HG03520 (cell line): ENCODE measurements around the gene SNCA.

ENCODE experiments used
- ATAC-seq: cut with Tn5 transposase; IDR thresholded peaks from one replicate; pipeline ENCODE4 v1.9.1; 2021; ENCODE audit warnings: mild to moderate bottlenecking, moderate library complexity; ENCODE audit not compliant: unreplicated experiment

Gene SNCA

DNA sequence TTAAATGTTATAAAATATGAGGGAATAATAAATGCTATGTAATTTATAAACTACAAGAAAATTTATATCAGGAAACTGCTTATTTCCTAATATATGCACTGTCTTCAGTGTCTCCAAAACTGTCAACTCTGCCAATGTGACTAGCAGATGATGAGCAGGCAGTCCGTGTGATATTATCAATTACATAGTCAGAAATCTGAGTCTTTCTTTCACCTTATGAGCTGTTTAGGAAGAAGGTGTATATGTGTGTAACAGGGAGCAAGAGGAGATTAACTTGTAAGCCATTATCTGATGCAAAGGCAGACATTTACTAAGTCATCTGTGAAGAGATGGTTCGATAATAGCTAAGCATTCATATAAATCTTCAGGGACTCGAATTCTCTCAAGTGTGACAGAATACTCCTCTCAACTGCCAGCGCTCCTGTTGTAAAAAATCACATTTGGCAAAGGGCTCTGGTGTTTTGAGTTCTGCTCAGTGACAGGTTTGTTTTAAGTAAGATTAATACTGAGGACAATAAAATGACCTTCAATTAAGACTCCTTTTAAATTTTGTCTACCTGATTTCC lies 79.7 kb downstream of the SNCA start:
- no peak for ATAC-seq

DNA sequence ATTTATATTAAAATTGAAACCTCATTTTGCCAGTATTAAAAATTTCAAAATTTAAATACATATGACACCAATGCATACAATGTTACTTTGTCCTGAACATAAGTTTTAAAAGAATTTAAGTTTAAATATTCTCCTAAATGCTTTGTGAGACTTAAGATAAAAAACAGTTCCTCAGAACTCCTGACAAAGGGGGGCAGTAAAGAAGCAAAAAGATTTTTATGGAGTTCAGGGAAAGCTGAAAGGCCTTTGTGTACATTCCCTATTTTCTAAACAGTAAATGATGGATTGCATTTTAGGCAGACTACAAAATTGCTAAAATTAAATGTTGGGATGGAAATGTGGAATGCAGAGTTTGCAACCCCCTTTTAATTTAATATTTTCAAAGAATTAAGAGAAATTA lies 81.7 kb downstream of the SNCA start:
- no peak for ATAC-seq

DNA sequence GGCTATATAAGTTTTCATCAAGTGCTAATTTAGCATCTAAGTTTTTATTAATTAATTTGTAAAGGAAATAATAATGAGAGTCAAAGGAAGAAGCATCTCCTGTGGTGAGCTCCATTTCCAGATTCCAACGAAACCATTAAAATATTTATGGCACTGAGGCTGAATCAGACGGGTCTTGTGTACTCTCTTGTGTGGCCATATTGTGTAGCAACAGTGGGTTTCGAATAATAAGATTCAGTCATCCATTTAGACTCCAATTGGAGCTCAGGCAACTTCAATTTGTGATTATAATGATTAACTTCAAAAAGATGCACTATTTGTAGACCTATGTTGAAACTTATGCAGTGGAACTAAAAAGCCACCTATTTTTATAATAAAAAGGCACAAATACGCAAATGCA lies 82.4 kb downstream of the SNCA start:
- no peak for ATAC-seq

DNA sequence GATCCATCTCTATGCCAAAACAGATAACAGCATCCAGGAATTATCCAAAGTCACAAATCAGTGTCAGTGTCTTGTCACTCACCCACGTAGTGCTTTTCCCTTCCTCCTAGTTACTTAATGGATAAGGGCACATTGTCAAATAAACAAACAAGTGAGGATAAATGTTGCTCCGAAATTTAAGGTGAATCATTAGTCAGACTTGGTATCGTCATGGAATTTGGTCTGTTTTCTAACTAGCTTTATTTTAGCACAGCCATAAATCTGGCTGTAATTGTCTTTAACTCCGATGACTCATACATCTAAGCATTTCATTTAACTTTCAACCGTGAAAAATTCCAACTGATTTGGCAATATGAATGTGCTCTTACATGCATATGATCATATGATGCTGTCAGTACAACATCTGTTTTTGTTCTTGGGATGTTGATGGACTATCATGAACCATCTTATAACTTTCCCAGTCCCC lies 83.3 kb downstream of the SNCA start:
- ATAC-seq, result no peak

DNA sequence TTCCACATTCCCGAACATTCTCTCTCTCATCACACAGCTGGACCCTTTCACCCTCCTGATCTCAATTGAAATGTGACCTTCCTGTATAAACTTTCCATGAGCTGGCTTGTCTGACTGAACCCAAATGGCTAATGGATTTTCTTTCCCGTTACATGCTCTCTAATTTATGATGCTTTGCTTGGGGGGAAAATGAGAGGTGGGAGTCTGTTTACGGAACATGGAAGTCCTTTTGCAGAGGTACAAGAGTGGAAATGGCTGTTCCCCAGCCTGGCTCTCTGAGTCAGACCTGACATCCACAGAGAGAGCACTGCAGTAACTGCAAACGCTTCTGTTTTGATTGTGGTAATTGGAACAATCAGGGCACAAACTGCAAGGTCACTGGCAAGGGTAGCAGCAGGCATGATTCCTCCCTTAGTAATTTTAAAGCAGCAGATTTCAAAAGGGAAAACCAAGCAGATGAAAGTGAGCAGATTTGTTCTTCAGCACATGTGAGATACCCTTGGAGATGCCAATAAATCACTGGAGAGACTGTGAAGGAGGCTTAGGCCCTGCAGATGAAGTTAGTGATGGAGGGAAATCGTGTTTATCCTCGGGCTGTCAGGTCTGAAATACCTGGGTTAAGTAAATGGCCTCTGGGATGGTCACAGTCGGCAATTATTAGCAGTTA lies 83.9 kb downstream of the SNCA start:
- no peak for ATAC-seq

DNA sequence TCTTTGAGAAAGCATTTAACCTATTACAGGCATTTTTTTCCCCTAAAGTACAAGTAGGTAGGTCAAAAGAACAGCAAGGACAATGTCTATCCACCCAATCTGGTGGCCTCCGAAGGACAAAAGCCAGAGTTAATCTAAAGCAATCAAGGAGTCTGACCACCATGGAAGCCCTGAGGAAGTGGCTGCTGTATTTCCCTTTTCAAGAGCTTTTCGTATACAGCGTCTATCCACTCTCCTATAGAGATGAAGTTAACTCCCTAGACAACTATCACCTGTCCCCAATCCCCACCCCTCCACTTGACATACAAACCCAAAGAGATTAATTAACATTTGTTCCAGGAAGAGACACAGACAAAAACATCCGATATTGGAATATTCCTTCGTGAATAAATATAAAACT lies 85.5 kb downstream of the SNCA start:
- ATAC-seq, result no peak

DNA sequence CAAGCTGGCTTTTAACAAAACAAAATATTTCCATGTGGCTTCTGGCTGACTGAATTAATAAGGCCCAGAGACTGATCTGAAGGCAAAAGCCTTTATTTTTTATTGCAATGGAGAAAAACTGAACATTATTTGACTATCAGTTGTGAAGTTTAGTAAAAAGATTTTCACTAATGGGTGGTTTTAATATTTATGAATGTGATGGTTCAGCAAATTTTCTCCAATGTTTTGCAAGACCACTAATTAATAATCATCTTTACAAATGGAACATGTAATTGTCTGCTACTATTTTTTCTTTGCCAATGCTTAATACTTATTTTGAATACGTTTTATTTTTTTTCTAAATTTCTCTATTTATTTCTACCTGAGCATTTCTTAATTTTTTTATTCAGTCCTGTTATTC lies 90.6 kb downstream of the SNCA start:
- no peak for ATAC-seq

DNA sequence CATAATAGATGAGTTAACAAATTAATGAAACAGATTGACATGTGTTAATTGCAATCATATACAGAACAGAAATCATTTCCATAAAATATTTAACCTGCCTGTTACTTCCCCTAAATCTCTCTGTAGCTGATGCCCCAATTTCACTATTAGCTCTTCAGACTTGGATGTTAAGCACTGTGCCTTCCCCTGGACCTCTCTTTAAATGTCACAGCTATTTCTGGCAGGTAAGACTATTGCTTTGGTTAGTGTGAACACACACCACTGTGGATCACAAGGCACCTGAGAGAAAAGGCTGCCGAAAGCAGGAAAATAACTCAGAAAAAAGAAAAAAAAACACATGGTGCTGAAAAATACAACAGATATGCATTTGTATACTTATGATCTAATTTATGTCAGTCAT lies 91.3 kb downstream of the SNCA start:
- ATAC-seq, result no peak

DNA sequence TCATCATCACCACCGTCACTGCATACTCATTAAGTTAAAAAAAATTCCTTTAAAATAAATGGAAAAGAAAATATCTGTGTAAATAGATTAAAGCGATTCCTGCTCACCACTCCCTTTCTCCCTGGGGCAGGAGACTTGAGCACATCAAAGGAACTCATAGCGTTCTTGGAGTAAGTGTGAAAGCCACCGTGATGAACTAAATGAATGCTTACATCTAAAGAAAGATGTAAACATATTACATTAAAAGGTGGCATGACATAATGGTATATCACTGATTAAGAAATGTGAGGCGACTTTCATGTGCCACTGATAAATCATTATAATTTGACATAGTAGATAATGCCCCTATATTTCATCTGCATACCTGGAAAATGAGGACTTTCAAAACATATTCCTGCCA lies 92.0 kb downstream of the SNCA start:
- ATAC-seq, result no peak

DNA sequence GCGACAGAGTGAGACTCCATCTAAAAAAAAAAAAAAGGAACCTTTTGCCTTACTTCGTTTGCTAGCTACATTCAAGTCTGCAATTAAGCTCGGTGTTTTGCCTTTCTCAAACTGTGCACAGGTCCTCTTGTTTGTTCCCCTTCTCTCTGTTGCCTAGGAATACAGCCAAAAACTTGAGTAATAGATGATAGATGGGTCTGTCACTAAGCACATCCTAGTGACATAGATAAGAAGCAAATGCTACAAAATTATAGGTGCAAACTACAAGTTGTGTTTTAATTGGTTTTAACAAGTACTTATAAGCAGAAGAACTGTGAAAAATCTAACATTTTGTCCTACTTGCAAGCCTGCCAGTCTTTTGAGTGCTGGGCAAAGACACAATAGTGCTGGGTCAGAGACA lies 95.2 kb downstream of the SNCA start:
- ATAC-seq, result no peak

DNA sequence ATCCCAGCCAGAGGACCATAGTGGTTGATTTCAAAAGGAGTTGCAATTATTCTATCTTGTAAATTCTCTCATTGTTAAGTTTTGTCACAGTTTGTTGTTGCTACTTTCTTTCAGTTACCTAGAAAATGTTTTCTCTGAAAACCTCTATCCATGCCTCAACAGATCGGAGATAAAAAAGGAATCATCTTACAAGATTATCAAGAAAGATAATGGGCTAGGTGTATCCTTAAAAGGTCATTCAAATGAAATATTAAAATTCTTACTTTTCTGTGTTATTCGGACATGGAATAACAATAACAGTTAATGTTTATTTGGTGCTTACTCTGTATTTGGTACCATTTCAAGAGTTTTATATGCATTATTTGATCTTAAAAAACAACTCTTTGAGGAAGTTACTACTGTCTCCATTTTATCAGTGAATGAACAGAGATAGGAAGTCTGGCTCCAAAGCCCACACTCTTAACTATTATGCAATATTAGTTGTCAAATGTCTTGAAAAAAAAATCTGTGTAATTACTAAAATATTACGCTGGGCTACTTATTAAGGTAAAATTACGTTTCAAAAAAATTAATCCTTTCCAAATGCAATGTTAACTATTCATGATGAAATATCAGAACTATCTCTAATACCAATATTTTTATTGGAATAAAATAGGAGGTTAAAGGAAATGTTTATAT lies 97.5 kb downstream of the SNCA start:
- no peak for ATAC-seq

DNA sequence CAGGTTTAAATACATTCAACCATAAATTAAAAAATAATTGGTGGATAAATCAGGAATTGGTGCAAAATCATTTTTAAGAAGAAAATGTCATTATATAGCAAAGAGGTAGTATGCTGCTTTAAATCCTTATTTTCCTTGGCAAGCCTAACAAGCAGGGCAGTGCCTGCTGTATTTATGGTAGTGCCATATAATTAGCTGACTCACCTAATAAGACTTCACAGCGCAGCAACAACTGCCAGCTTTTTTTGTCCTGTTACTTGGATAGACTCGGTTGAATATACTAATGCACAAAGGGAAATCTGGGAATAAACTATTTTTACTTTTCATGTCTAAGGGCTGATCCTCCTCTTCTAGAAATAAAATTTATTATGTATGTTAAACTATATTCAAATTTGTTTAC lies 99.1 kb downstream of the SNCA start:
- no peak for ATAC-seq

DNA sequence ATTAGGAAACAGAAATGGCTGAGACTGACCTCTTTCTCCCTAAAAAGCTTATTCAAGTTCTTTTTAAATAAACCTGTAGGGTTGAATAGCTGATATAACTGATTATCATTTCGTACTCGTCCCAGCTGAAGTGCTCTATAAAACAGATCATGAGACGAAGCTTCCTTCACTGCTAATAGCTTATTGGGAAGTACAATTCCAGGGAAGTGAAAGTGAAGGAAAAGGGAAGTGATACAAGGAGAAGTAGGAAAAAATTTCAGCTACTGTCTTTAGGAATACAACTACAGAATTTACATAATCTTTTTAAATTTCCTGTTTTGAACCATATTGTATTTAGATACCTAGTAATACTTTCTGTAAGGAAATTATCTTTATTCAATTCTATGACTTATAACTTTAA lies 103.0 kb downstream of the SNCA start:
- ATAC-seq, result no peak

DNA sequence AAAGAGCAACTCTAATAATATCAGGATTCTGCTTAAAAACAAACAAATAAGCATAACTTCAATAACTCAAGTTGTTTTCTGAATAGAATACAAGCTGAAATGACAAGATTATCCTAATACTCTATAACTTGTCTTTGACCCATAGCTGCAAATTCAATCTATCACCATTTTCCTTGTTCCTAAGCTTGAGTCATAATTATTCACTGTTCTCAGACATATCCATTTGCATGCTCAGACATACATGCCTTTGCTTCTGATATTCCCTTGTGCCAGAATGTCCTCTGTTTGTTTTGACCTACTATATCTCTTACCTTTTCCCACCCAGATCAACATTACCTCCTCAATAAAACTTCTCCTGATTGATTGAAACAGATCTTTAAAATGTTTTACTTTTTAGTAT lies 109.7 kb downstream of the SNCA start:
- no peak for ATAC-seq

DNA sequence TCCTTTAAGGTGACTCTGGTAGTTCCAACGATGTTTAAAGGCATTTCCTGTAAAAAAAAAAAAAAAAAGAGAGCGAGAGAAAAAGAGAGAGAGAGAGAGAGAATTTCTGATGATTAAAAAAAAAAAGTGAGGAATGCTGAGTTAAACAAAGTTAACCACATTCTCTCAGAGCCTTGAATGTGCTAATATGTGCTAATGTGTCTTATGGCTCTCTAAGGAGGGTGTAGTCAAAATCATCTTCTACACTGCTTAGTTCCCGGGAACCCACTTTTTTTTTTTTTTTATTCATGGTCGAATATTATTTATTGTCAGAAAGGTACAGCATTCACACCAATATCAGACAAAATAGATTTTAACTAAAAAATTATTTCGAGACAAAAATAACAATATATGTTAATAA lies 111.7 kb downstream of the SNCA start:
- no peak for ATAC-seq

DNA sequence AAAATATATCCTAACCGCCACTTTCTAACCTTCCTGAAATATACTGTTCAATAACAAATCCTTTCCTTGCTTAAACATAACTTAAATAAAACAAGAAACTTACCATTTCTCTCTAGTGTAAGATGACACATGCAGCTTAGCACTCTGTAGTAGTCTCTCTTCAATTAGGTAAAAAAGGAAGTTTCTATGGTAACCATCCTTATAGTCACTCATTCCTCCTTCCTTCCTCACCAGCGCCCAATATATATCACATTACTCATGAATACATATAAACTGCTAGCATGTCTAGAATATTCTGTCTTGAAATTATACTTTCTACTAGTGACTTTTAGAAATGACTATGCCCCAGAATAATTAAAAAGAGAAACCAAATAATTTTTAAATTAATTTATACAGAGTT lies 112.2 kb downstream of the SNCA start:
- no peak for ATAC-seq

DNA sequence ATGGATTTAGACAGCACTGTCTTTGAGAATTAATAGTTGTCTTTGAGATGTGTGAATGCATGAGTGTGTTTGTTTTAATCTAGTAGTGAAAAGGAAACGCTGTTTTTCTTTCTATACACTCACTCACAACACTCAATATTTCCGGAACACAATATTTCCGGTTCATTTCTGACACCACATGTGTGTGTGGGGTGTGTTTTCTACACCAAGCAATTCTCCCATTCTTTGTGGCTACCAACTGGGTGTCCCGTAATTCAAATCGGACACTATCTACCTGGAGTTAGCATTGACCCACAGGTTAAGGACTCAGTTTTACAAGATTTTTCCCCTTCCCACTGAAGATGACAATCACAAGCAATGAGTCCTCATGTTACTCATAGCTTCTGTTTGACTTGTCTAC lies 113.9 kb downstream of the SNCA start:
- no peak for ATAC-seq

DNA sequence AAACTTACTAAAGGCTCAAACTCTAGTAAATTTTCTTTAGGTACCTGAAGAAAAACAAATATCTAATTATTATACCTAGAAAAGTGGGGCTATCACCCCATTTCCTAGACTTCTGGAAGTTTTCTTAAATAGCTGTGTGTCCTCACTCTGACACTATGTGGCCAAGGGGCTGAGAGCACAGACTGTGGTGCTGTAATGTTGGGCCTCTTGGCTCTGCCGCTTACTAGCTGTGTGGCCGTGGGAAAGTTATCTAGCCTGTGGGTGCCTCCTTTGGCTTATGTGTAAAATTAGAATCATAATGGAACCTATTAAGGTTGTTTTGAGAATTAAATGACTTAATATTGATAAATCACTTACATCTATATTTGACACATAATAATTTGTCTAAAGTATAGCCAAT lies 114.4 kb downstream of the SNCA start:
- ATAC-seq, result no peak

DNA sequence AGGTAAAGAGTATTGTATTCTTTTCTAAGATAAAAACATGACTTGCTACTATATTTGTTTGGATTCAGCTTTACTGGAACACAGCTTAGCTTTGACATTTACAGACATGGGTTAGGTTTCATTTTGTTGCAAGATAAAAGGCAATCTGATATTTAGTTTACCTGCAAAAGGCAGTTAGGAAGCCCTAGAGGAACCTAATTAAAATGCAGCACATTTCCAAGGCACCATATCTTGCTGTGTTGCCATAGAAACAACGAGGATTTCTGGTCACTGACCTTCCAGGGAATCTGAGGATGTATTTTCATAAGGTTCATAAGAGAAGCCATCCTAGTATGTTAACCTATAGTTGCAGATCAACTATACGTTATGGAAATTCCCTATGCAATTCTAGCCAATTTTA lies 116.0 kb downstream of the SNCA start:
- ATAC-seq, result no peak

DNA sequence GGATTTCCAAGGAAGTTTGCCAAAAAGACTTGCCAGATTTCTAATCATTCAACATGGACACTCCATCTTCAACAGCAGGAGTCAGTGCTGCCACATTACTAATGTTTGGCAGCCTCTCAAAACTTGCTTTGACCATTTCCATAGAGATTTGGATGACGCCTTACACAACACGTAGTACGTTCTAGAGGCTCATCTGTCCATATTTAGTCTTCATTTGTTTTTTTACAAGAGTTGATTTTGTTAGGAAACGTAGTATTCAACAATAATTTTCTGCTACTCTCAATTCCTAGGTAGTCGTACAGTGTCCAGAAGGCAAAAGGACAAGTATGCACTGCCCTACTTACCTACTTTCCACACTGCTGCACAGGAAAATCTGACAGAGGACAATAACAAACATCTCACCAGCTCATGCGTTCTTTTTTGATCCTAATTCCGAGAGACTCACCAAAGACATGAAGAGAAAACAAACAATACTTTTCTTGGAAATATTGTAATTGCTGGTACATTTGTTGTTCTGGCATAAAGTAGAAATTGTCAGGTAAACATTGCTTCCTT lies 117.3 kb downstream of the SNCA start:
- ATAC-seq, result no peak

DNA sequence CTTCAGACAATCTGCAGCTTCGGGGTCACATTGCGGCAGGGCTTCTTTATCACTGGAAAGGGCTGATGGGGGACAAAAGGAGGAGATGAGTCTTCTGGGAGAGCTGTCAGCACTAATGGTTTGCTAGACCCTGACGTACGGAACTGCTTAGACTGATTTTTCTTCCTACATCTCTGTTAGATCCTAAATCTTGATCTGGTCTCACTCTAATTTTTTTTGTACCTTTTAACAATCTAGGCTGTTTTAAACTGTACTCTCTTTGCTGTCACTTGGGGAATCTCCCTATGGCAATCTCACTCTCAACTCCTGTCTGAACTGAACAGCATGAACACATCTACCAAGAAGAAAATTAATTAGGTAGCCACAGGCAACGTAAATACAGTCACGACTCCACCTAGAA lies 120.1 kb downstream of the SNCA start:
- ATAC-seq, result no peak

DNA sequence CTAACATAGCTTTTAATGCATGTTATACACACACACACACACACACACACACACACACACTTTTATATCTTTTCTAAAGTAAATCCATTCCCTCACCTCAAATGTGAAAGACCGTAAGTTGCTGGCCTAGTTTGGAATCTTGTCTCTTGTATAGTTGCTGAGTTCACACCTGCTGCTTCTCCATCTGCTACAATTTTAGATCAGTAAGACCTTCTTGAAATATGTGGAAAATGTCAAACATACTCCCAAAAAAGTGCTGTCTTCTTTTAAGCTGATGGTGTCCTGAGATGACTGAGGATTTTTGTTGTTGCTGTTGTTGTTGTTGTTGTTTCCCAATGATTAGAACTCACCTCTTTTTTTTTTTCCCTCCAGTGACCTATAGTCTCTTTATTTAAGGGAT lies 121.3 kb downstream of the SNCA start:
- ATAC-seq, result no peak
